ENCODE data around the gene GDF10. TPM values are rescaled to one million over a fixed set of nuclear protein-coding genes. Genes with fewer than 3 reads are reported as not detected.

The GDF10 gene
- total and polyA plus RNA-seq, 2 of the 8 experiments (the other 6 are each of a cell fraction or from before 2014, with no cell fraction given), result 0.19 to 0.32 TPM

DNA sequence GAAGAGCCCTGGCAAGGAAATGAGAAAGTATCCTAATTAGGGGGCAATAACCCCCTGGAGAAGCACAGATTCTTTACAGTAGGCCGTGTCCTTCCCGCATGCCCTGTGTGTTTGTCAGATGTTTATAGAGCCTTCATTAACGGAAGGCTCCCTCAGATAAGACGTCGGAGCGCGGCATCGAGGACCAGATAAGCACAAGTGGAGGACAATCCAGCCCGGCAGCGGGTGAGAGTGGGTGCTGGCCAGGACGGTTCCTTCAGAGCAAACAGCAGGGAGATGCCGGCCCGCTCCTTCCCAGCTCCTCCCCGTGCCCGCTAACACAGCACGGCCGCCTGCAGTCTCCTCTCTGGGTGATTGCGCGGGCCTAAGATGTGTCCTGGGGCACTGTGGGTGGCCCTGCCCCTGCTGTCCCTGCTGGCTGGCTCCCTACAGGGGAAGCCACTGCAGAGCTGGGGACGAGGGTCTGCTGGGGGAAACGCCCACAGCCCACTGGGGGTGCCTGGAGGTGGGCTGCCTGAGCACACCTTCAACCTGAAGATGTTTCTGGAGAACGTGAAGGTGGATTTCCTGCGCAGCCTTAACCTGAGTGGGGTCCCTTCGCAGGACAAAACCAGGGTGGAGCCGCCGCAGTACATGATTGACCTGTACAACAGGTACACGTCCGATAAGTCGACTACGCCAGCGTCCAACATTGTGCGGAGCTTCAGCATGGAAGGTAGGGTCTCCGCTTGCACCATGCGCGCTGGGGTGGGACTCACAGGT, 22.5 kb downstream of the GDF10 start, which contains the start of gene GDF2 (continued):
- TF ChIP-seq SP1 (IDR thresholded peaks at IDR 0.05; ENCODE audit: low read depth, low read length), result no peak
- TF ChIP-seq TBP (IDR thresholded peaks at IDR 0.05; ENCODE audit: low read depth, low read length), result no peak
- no peak for TF ChIP-seq ZNF274 (IDR thresholded peaks at IDR 0.05; ENCODE audit: borderline replicate concordance, extremely low read depth, low read length)
- TF ChIP-seq TAF1 (IDR thresholded peaks at IDR 0.05; ENCODE audit: low read depth, low read length), result no peak
- no peak for TF ChIP-seq FOSL1 (IDR thresholded peaks at IDR 0.05; ENCODE audit: insufficient read depth, low read depth, low read length)
- TF ChIP-seq CHD2 (IDR thresholded peaks at IDR 0.05; ENCODE audit: low read length), result no peak
- TF ChIP-seq POU5F1 (IDR thresholded peaks at IDR 0.05; ENCODE audit: low read depth, low read length), result no peak
- TF ChIP-seq RFX5 (IDR thresholded peaks at IDR 0.05; ENCODE audit: borderline replicate concordance, low read depth, low read length), result no peak
- no peak for TF ChIP-seq TAF7 (optimal IDR thresholded peaks at IDR 0.05; ENCODE audit: borderline replicate concordance, low read depth, low read length)
